MM.1S (cell line): ENCODE data around the gene PTPN20.

Experiments
- CTCF ChIP-seq: fragments of 300-600 bp; sonication (generic); IDR thresholded peaks from 2 replicates; pipeline ENCODE4 v1.5.1; 2016; ENCODE audit warnings: antibody characterized with exemption, low read length, mixed read lengths
- EZH2phosphoT487 ChIP-seq: fragments of 300-600 bp; sonication (generic); IDR thresholded peaks from 2 replicates; pipeline ENCODE4 v1.6.1; 2018; ENCODE audit warnings: antibody characterized with exemption, low read length

GRCh38 chr10:46999217-46999616, 88.0 kb downstream of the PTPN20 start:
- TF ChIP-seq CTCF (no peak), EZH2phosphoT487 (no peak)
